ENCODE results near the gene FAF2.

DNA sequence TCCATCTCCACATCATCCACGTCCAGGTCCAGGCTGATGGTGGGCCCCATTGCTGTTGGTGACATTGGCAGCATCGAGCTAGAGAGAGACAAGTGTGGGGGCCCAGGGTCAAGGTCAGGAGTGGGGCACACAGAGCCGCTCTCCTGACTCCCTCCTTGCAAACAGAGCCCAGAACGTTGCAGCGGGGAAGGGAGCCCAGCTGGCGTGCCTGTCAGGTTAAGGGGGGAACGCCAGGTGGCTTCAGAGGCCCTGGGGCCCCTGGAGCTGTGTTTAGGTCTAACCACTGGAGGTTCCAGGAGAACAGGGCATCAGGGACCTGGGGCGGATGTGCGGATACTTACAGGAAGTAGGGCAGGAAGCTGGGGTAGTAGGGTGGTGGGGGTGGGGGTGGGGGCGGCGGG lies 81.6 kb downstream of the FAF2 start:
- TF ChIP-seq CHD1 (IDR thresholded peaks at IDR 0.05; ENCODE audit: low read depth, low read length) (no peak), NFYB (IDR thresholded peaks at IDR 0.05; ENCODE audit: insufficient read depth, low read depth, low read length) (no peak), POLR2AphosphoS5 (IDR thresholded peaks at IDR 0.05; ENCODE audit: low read length) (no peak)

All from GM12878 (cell line).